ENCODE results near the gene PCED1B.

PCED1B gene

DNA sequence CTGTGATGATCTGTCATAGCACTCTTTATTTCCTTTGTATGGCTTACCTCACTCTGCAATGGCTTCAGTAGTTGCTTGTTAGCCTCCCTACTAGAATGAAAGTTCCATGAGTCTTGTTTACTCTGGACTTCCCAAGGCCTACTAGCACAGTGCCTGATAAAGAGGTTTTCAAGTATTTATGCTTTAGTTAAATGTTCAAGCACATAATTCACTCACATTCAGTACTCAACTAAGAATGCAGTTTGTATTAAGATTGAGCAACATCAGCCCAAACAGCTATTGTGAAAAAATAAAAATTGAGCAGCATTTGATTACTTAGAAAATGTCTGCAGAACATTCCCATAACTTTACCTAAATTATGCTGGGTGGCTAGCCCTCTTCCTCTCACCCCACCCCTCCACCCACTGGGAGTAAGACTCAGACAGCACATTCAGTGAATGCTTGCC is 159.3 kb downstream of the PCED1B start:
- Mint-ChIP-seq H3K27me3 (no peaks in the 10 kb centered on the region), H3K4me1 (ENCODE audit: low read depth) (peaks cover 58% of the 10 kb centered on the region), H3K27ac (peak overlapping the region; percentile 89), H3K36me3 (peaks cover 31% of the 10 kb centered on the region), H3K9me3 (ENCODE audit: low read depth) (no peaks in the 10 kb centered on the region), H3K4me3 (peak overlapping the region; percentile 18)

DNA sequence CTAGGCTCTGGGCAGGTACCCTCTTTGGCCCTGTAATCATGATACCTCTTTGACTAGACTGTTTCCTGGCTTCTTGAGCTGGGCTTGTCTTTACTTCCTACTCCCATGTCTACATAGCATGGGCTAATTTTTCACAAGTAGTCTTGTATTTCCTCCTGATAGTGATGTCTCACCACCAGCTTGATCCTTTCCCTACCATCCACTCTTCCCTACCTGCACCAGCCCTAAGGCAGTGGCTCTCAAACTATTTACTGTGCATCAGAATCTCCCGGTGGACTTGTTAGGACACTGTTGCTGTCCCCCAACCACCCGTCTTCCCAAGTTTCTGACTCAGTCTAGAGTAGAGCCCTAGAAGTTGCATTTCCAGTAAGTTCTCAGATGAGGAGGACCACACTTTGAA is 163.0 kb downstream of the PCED1B start:
- H3K4me1 Mint-ChIP-seq (ENCODE audit: low read depth) = peaks cover 45% of the 10 kb centered on the region
- no peaks in the 10 kb centered on the region for H3K27me3 Mint-ChIP-seq
- H3K27ac Mint-ChIP-seq = peak overlapping the region; percentile 69
- H3K4me3 Mint-ChIP-seq = no peak overlapping the region
- H3K9me3 Mint-ChIP-seq (ENCODE audit: low read depth) = no peaks in the 10 kb centered on the region
- peaks cover 18% of the 10 kb centered on the region for H3K36me3 Mint-ChIP-seq

DNA sequence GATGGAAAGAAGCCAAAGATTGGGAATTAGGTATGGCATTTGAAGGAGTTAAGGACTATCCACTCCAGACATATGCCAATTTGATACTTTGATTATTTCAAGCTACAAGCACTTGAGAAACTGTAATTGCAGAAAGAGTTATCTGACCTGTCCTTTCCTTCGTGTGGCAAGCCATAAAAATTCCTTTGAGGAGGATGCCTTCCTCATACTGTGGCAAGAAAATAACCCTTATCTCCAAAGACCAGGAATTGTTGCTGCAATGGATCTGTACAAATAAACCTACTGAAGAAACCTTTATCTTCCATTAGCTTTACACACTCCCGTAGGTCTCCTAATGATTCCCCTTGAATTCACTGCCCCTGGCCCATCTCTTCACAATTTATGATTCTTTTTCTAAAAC is 165.4 kb downstream of the PCED1B start:
- Mint-ChIP-seq H3K4me1 (ENCODE audit: low read depth) (peaks cover 40% of the 10 kb centered on the region), H3K27ac (peak overlapping the region; percentile 28), H3K9me3 (ENCODE audit: low read depth) (no peaks in the 10 kb centered on the region), H3K27me3 (no peaks in the 10 kb centered on the region), H3K36me3 (peaks cover 20% of the 10 kb centered on the region), H3K4me3 (no peak overlapping the region)

DNA sequence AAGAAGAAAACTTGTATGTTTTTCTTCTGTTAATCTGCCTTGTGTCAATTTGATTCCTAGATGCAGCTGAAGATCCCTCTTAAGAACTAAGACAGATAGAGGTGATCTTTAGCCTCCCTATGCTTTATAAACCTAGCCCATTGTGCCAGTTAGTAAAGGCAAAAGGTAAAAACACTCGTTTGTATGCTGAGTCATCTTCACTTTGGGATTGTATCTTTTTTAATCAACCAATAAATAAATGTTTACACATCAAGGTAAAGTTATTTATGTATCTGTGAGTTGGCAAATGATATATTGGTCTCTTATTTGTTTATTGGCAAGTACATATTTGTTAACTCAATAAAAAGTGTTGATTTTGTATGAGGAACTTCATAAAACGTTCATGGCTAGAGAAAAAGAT is 166.2 kb downstream of the PCED1B start:
- Mint-ChIP-seq H3K36me3 (peaks cover 25% of the 10 kb centered on the region), H3K9me3 (ENCODE audit: low read depth) (peaks cover 3% of the 10 kb centered on the region), H3K27ac (no peak overlapping the region), H3K4me3 (no peak overlapping the region), H3K27me3 (no peaks in the 10 kb centered on the region), H3K4me1 (ENCODE audit: low read depth) (peaks cover 43% of the 10 kb centered on the region)

DNA sequence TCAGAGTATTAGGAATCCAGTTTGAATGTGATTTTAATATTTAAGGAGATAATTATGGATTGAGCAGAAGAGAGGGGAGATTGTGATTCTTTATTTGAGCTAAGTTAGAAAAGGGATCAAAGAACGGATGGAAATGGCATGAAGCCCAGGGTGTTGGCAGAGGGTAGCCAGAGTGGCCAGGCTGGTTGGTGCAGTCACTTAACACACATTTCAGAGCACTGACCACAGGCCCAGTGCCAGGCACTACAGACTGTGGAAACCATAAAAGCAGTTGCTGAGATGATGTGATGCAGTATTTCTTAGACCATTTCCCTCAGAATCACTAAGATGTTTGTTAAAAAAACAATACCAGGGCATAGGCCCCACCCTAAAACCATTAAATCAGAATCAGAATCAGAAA is 168.0 kb downstream of the PCED1B start:
- H3K36me3 Mint-ChIP-seq = peaks cover 34% of the 10 kb centered on the region
- no peak overlapping the region for H3K27ac Mint-ChIP-seq
- H3K9me3 Mint-ChIP-seq (ENCODE audit: low read depth) = peaks cover 4% of the 10 kb centered on the region
- no peaks in the 10 kb centered on the region for H3K27me3 Mint-ChIP-seq
- peaks cover 43% of the 10 kb centered on the region for H3K4me1 Mint-ChIP-seq (ENCODE audit: low read depth)
- H3K4me3 Mint-ChIP-seq = no peak overlapping the region

DNA sequence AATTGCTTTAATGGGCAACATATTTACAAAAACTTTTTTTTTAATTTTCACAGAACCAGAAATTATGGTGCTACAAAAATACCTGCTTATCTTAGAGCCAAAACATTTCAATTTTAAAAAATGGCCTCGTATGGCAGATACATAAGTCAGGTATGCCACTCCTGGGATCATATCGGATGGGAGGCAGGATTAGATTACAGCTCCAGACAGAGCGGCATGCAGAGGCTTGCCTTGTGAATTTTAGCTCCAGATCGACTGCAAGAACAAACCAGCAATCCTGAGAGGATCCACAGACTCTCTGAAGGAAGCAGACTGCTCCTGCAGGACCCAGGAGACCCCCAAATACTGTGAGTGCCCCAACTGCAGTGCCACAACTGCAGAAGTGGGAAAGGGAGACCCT is 169.7 kb downstream of the PCED1B start:
- Mint-ChIP-seq H3K4me3 (peak overlapping the region; percentile 72), H3K4me1 (ENCODE audit: low read depth) (peaks cover 49% of the 10 kb centered on the region), H3K36me3 (peaks cover 42% of the 10 kb centered on the region), H3K27ac (peak overlapping the region; percentile 87), H3K9me3 (ENCODE audit: low read depth) (peaks cover 4% of the 10 kb centered on the region), H3K27me3 (no peaks in the 10 kb centered on the region)

DNA sequence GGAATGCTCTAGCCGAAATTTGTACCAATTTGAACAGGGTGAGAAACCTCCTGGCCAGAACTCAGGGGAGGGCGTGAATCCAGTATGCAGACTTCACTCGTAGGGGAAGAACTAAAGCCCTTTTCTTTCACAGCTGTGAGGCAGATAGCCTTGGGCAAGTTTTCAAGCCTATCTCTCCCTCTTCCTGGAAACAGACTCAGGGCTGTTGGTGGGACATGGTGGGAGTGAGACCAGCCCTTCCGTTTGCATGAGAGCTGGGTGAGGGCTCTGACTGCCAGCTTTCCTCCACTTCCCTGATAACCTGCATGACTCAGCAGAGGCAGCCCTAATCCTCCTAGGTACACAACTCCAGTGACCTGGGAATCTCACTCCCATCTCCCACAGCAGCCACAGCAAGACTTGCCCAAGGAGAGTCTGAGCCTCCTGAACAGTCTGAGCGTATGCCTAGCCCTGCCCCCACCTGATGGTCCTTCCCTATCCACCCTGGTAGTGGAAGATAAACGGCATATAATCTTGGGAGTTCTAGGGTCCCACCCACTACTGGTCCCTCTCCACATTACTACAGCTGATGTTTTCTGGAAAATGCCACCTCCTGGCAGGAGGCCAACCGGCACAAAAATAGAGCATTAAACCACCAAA is 170.4 kb downstream of the PCED1B start:
- Mint-ChIP-seq H3K4me1 (ENCODE audit: low read depth) (peaks cover 53% of the 10 kb centered on the region), H3K36me3 (peaks cover 41% of the 10 kb centered on the region), H3K4me3 (peak overlapping the region; percentile 72), H3K27me3 (no peaks in the 10 kb centered on the region), H3K9me3 (ENCODE audit: low read depth) (peaks cover 4% of the 10 kb centered on the region), H3K27ac (peak overlapping the region; percentile 87)

DNA sequence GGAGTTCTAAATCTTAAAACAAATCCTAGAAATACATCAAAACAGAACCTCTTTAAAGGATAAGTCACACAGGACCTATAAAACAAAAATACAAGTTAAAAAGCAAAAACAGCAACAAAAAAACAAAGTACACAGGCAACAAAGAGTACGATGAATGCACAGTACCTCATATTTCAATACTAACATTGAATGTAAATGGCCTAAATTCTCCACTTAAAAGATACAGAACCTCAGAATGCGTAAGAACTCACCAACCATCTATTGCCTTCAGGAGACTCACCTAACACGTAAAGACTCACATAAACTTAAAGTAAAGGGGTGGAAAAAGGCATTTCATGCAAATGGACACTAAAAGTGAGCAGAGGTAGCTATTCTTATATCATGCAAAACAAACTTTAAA is 172.5 kb downstream of the PCED1B start:
- Mint-ChIP-seq H3K27me3 (no peaks in the 10 kb centered on the region), H3K9me3 (ENCODE audit: low read depth) (peaks cover 11% of the 10 kb centered on the region), H3K36me3 (peaks cover 52% of the 10 kb centered on the region), H3K27ac (peak overlapping the region; percentile 46), H3K4me1 (ENCODE audit: low read depth) (peaks cover 53% of the 10 kb centered on the region), H3K4me3 (no peak overlapping the region)

DNA sequence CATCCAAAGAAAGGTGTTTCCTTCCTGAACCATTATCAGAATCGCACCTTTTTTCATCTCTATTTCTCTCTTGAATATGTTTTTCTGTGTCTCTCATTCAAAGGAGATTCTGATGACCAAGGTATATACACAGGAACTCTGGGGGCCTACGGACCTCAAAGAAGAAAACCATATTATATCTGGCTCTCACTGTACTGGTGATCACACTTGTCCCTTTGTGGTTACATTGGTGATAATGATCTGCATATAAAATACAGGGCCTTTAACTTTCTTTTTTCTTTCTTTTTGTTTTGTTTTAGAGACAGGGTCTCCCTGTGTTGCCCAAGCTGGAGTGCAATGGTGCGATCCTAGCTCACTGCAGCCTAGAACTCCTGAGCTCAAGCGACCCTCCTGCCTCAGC is 185.5 kb downstream of the PCED1B start:
- Mint-ChIP-seq H3K9me3 (ENCODE audit: low read depth) (no peaks in the 10 kb centered on the region), H3K4me3 (no peak overlapping the region), H3K36me3 (peaks cover 6% of the 10 kb centered on the region), H3K27me3 (no peaks in the 10 kb centered on the region), H3K27ac (no peak overlapping the region), H3K4me1 (ENCODE audit: low read depth) (peaks cover 49% of the 10 kb centered on the region)

DNA sequence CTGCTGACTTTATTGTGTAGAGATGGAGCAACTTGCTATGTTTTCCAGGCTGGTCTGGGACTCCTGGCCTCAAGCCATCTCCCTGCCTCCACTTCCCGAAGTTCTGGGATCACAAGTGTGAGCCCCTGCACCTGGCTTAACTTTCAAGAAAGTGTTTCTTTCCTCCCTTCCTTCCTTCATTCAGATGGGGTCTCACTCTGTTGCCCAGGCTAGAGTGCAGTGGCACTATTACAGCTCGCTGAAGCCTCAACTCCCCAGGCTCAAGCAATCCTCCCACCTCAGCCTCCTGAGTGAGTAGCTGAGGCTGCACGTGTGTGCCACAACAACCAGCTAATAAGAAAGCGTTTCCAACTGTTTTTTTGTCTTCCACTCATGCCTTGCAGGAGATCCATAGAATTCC is 186.0 kb downstream of the PCED1B start:
- Mint-ChIP-seq H3K27ac (no peak overlapping the region), H3K9me3 (ENCODE audit: low read depth) (no peaks in the 10 kb centered on the region), H3K36me3 (peaks cover 6% of the 10 kb centered on the region), H3K4me3 (no peak overlapping the region), H3K4me1 (ENCODE audit: low read depth) (peaks cover 51% of the 10 kb centered on the region), H3K27me3 (no peaks in the 10 kb centered on the region)

DNA sequence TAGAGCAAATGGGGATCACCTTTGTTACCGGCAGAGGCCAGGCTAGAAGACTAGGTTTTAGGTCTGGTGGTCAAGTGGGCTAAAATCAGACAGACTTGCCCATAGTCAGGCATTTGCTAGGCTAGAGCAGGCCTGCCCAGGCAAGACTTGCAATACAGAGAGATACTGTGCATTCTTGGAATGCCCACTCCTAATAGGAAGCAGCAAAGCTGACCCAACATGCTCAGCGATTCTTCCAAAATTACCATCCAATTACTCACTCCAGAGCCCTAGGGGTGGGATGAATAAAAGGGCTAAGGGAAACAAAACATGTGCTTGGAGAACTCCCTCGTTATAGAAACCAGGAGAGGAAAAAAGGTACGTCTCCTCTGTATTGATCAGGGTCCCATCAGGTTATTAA is 188.2 kb downstream of the PCED1B start:
- H3K4me1 Mint-ChIP-seq (ENCODE audit: low read depth) = peaks cover 69% of the 10 kb centered on the region
- no peak overlapping the region for H3K27ac Mint-ChIP-seq
- H3K4me3 Mint-ChIP-seq = no peak overlapping the region
- H3K36me3 Mint-ChIP-seq = peaks cover 3% of the 10 kb centered on the region
- no peaks in the 10 kb centered on the region for H3K9me3 Mint-ChIP-seq (ENCODE audit: low read depth)
- H3K27me3 Mint-ChIP-seq = no peaks in the 10 kb centered on the region

DNA sequence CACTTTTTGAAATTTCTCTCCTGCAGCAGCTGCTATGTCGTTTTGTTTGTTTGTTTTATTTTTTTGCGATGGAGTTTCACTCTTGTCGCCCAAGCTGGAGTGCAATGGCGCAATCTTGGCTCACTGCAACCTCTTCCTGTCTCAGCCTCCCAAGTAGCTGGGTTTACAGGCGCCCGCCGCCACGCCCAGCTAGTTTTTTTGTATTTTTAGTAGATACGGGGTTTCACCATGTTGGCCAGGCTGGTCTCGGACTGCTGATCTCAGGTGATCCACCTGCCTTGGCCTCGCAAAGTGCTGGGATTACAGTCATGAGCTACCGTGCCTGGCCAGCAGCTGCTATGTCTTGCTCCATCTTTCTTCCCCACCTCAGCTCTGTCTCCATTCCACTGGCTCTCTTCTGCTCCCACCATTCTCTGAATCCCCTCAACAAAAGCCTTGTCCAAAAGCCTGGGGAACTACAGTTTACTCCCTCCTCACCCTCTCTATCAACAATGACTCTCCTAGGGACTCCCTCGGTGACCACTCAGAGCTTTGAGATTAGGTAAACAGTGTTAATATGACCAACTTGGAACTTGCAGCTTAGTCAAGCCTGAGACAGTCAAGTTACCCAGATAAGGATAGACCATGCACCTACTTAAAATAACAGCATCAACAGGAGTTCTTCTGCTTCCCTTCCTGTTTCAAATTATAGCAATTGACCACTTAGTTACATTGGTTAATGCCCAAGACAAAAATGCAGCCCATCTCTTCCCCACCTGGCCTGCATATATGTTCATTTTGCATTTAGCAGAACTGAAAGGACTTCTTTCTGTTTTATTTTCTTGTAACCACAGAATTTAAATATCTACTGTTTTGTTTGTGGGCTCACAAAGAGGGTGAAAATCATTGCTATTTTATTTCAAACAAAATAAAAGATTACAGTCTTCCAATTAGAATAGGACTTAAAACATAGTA is 189.4 kb downstream of the PCED1B start:
- Mint-ChIP-seq H3K27ac (peak overlapping the region; percentile 99), H3K4me3 (peak overlapping the region; percentile 1), H3K9me3 (ENCODE audit: low read depth) (no peaks in the 10 kb centered on the region), H3K36me3 (peaks cover 3% of the 10 kb centered on the region), H3K4me1 (ENCODE audit: low read depth) (peaks cover 82% of the 10 kb centered on the region), H3K27me3 (no peaks in the 10 kb centered on the region)

DNA sequence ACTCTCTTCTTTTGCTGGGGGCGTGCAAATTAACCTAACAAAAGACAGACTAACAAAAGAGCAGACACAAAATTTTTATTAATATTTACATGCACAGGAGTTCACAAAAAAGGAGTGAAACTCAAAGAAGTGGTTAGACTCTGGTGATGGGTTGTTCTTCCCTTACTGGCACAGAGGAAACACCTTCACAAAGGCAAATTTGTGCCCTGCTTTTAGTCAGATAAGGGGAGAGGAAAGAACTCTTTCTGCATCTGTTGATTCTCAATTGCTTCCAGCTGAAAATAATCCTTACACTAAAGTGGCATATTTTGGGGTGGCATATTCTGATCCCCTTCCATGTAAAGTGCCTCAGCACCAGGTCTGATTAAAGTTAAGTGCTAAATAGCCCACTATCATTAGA is 190.5 kb downstream of the PCED1B start:
- no peaks in the 10 kb centered on the region for H3K9me3 Mint-ChIP-seq (ENCODE audit: low read depth)
- H3K4me1 Mint-ChIP-seq (ENCODE audit: low read depth) = peaks cover 81% of the 10 kb centered on the region
- no peaks in the 10 kb centered on the region for H3K27me3 Mint-ChIP-seq
- peak overlapping the region; percentile 84 for H3K4me3 Mint-ChIP-seq
- H3K27ac Mint-ChIP-seq = peak overlapping the region; percentile 99
- H3K36me3 Mint-ChIP-seq = peaks cover 3% of the 10 kb centered on the region

DNA sequence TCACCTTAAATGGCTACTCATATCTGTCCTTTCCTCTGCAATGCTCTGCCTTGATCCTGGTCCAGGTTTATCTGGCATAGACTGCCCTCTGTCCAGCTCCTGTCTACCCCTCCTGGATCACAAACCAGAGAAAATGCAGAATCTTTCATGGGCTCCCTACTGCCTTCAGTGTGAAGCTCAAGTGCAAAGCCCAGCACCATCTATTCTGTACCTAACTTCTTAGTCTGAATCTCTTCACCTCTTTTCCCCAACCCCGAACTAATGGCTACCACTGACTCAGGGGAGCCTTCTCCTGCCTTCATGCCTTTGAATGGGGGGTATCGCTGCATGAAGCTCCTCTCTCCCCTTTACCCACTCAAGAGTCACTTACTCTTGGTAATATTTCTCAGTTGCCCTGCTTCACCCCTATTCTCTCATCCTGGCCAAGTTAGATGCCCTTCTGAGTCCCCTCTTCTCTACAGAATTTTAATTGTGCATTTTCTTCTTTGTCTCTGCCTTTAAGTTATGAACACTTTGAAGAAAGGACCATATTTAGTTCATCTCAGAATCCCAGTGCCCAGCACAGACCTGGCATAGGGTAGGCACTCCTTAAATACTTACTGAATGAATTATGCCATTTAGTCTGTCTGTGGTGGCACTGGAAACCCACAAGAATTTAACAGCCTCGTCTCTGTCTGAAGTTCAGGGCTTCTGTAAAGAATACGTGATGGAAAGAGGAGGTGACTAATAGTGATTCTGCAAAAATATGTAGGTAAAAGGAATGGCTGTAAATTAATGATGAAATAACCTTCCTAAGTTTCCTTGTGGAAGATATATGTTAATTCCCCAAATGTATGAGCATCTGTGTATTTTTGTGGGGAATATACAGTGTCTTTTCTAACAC is 191.6 kb downstream of the PCED1B start:
- Mint-ChIP-seq H3K4me3 (peak overlapping the region; percentile 84), H3K27me3 (no peaks in the 10 kb centered on the region), H3K27ac (peak overlapping the region; percentile 99), H3K4me1 (ENCODE audit: low read depth) (peaks cover 82% of the 10 kb centered on the region), H3K9me3 (ENCODE audit: low read depth) (no peaks in the 10 kb centered on the region), H3K36me3 (no peaks in the 10 kb centered on the region)

All from activated naive CD8-positive, alpha-beta T cell (primary cell).